ENCODE data around the gene SIGLEC10. TPM values are rescaled to one million over a fixed set of nuclear protein-coding genes. Genes with fewer than 3 reads are reported as not detected.

SIGLEC10 gene
- polyA plus RNA-seq, 2 of the 4 experiments (the other 2 are of a cell fraction) = not detected

DNA sequence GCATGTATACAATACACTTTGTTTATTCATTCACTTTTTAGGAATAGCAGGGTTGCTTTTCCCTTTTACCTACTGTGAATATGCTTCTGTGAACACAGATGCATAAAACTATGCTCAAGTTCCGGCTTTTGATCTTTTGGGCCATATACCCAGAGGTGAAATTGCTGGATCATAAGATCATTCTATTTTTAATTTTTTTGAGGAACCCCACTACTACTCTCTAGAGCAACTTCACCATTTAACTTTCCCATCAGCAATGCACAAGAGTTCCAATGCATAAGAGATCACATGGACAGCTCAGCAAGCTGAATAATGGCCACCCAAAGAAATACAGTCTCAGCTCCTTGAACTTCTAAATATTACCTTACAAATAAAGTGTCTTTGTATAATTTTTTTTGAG lies 17.0 kb upstream of the SIGLEC10 start:
- H3K27ac ChIP-seq = no peak overlapping the region
- DNase-seq (ENCODE audit: low read depth in 1 of 2, low spot score in 1 of 2) = no peak
- POLR2A ChIA-PET = no interaction called here
- no peaks in the 10 kb centered on the region for H3K4me1 ChIP-seq
- no peak overlapping the region for H3K4me3 ChIP-seq
- CTCF ChIA-PET = interaction anchor here (1.0 to 1.3 kb wide), 3 partner anchors 10 to 13 kb away, joined by 3 to 4 read pairs (median 3); no protein-coding TSS in a partner anchor
- FAIRE-seq = no peak
- H3K4me2 ChIP-seq = no peak overlapping the region
- 0 out of 3 replicates have a peak, but pooled peaks cover 4% of the 10 kb centered on the region for H3K9me3 ChIP-seq
- no peak for ATAC-seq
- 0% methylated on average over 1 of the region's 1 CpG for WGBS (ENCODE audit: missing lambda C conversion rate)
- TF ChIP-seq ZSCAN20 (CRISPR knock-in tag; IDR thresholded peaks at IDR 0.05) = no peak

GRCh38 chr19:51433043-51433442 lies 15.6 kb upstream of the SIGLEC10 start:
- CTCF ChIA-PET = interaction anchor here (0.9 to 2.1 kb wide), 2 partner anchors 11 to 40 kb away, joined by 4 to 10 read pairs; no protein-coding TSS in a partner anchor
- peak; percentile 28 for FAIRE-seq

DNA sequence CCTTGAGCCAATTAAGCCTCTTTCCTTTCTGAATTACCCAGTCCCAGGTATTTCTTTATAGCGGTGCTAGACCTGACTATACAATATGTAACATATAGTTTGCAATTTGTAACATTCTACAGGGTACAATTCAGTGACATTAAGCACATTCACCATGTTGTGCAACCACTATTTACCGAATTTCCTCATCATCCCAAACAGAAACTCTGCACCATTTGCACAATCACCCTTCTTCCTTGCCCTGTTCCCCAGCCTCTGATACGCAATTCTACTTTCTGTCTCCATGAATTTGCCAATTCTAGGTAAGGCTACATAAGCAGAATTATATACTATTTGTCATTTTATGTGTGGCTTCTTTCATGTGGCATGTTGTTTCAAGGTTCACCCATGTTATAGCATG lies 13.7 kb upstream of the SIGLEC10 start:
- no peak overlapping the region for H3K4me3 ChIP-seq
- H3K27ac ChIP-seq = no peak overlapping the region
- FAIRE-seq = no peak
- no peak for DNase-seq (ENCODE audit: low read depth in 1 of 2, low spot score in 1 of 2)
- TF ChIP-seq, protein P1, sequence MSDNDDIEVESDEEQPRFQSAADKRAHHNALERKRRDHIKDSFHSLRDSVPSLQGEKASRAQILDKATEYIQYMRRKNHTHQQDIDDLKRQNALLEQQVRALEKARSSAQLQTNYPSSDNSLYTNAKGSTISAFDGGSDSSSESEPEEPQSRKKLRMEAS (IDR thresholded peaks at IDR 0.05) = no peak
- no peak for TF ChIP-seq CHD4 (IDR thresholded peaks at IDR 0.05; ENCODE audit: borderline replicate concordance)
- TF ChIP-seq SMC3 (IDR thresholded peaks at IDR 0.05) = no peak
- no peak for TF ChIP-seq ZC3H11A (IDR thresholded peaks at IDR 0.05)
- TF ChIP-seq MAFK (IDR thresholded peaks at IDR 0.05; ENCODE audit: partially characterized antibody) = no peak
- TF ChIP-seq HOXA7 (CRISPR knock-in tag; IDR thresholded peaks at IDR 0.05) = no peak
- 8% methylated on average over 3 of the region's 3 CpGs for WGBS (ENCODE audit: missing lambda C conversion rate)
- POLR2A ChIA-PET = no interaction called here
- H3K4me2 ChIP-seq = no peak overlapping the region
- no peak for ATAC-seq
- no peaks in the 10 kb centered on the region for H3K4me1 ChIP-seq
- CTCF ChIA-PET = interaction anchor here (1.5 kb wide), 1 partner anchor 10 kb away, joined by 8 read pairs; no protein-coding TSS in a partner anchor
- no peaks in the 10 kb centered on the region for H3K9me3 ChIP-seq

More at GRCh38 chr19:51433043-51433442, 15.6 kb upstream of the SIGLEC10 start:
- no peak overlapping the region for H3K27ac ChIP-seq
- no peak overlapping the region for H3K4me3 ChIP-seq
- POLR2A ChIA-PET = no interaction called here
- no peak for ATAC-seq
- TF ChIP-seq ZSCAN20 (CRISPR knock-in tag; IDR thresholded peaks at IDR 0.05) (no peak), HOXB13 (CRISPR knock-in tag; IDR thresholded peaks at IDR 0.05; ENCODE audit: low read depth) (no peak), MAFK (IDR thresholded peaks at IDR 0.05; ENCODE audit: partially characterized antibody) (no peak), SMC3 (IDR thresholded peaks at IDR 0.05) (no peak), ATOH8 (CRISPR knock-in tag; IDR thresholded peaks at IDR 0.05; ENCODE audit: low read depth) (no peak), EP300 (IDR thresholded peaks at IDR 0.05) (no peak), CHD2 (IDR thresholded peaks at IDR 0.05; ENCODE audit: low read length, partially characterized antibody) (no peak), CTCF (IDR thresholded peaks at IDR 0.05) (no peak), CBX2 (IDR thresholded peaks at IDR 0.05; ENCODE audit: borderline replicate concordance, low read depth) (no peak)
- TF ChIP-seq, protein P2, sequence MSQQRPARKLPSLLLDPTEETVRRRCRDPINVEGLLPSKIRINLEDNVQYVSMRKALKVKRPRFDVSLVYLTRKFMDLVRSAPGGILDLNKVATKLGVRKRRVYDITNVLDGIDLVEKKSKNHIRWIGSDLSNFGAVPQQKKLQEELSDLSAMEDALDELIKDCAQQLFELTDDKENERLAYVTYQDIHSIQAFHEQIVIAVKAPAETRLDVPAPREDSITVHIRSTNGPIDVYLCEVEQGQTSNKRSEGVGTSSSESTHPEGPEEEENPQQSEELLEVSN (IDR thresholded peaks at IDR 0.05; ENCODE audit: borderline replicate concordance, low read depth) = no peak
- no peak for DNase-seq (ENCODE audit: low read depth in 1 of 2, low spot score in 1 of 2)
- no peaks in the 10 kb centered on the region for H3K4me1 ChIP-seq
- no peak overlapping the region for H3K4me2 ChIP-seq
- 6% methylated on average over 4 of the region's 4 CpGs for WGBS (ENCODE audit: missing lambda C conversion rate)
- no peaks in the 10 kb centered on the region for H3K9me3 ChIP-seq

DNA sequence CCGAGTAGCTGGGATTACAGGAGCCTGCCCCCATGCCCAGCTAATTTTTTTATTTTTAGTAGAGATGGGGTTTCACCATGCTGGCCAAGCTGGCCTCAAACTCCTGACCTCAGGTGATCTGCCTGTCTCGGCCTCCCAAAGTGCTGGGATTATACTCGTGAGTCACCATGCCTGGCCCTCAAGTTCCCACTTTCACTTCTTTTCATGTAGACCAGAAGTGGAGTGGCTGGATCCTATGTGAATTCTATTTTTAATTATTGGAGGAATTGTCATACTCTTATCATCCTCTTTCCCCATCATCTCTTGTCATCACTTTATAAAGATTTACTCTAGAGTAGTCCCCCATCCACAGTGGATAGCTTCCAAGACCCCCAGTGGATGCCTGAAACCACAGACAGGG lies 12.8 kb upstream of the SIGLEC10 start:
- DNase-seq (ENCODE audit: low read depth in 1 of 2, low spot score in 1 of 2) (no peak), ATAC-seq (no peak), FAIRE-seq (no peak)
- ChIA-PET CTCF (interaction anchor here (1.3 to 1.5 kb wide), 2 partner anchors 9 to 43 kb away, joined by 4 to 8 read pairs; no protein-coding TSS in a partner anchor), POLR2A (no interaction called here)
- 0% methylated on average over 3 of the region's 3 CpGs for WGBS (ENCODE audit: missing lambda C conversion rate)
- Histone ChIP-seq H3K9me3 (no peaks in the 10 kb centered on the region), H3K4me2 (no peak overlapping the region), H3K4me1 (no peaks in the 10 kb centered on the region), H3K4me3 (no peak overlapping the region), H3K27ac (no peak overlapping the region)
- TF ChIP-seq CTCF (IDR thresholded peaks at IDR 0.05) (no peak), PBX3 (IDR thresholded peaks at IDR 0.05) (no peak), PHF8 (IDR thresholded peaks at IDR 0.05; ENCODE audit: borderline replicate concordance, low read depth) (no peak), ELK1 (IDR thresholded peaks at IDR 0.05; ENCODE audit: low read depth, low read length) (no peak), EP300 (IDR thresholded peaks at IDR 0.05) (no peak), RCOR1 (IDR thresholded peaks at IDR 0.05; ENCODE audit: low read depth, low read length) (no peak), JUN (IDR thresholded peaks at IDR 0.05) (no peak), FOSL2 (IDR thresholded peaks at IDR 0.05) (no peak), FOSL2 (CRISPR knock-in tag; IDR thresholded peaks at IDR 0.05) (no peak), ZNF302 (CRISPR knock-in tag; IDR thresholded peaks at IDR 0.05) (no peak), MAFK (IDR thresholded peaks at IDR 0.05; ENCODE audit: partially characterized antibody) (no peak)
